Hepatocyte (in vitro differentiated cells): ENCODE data around the gene RMC1. TPM values are rescaled to one million over a fixed set of nuclear protein-coding genes. Genes with fewer than 3 reads are reported as not detected.

ENCODE experiments used
- DNase-seq: peaks from one replicate; pipeline ENCODE4 v3.0.0-alpha.2; 2016; ENCODE audit warnings: low spot score
- H2AFZ ChIP-seq: fragments of 200-600 bp; sonication (generic); 2 replicates; pipeline ENCODE4 v1.6.0; 2016; ENCODE audit warnings: antibody characterized with exemption, mild to moderate bottlenecking
- H3K27ac ChIP-seq: fragments of 200-600 bp; sonication (generic); 2 replicates; pipeline ENCODE4 v1.5.1; 2016; ENCODE audit warnings: mild to moderate bottlenecking
- H3K27me3 ChIP-seq: fragments of 200-600 bp; sonication (generic); 2 replicates; pipeline ENCODE4 v1.6.1; 2016
- H3K36me3 ChIP-seq: fragments of 200-600 bp; sonication (generic); replicated peaks from 2 replicates; pipeline ENCODE4 v1.5.1; 2016; ENCODE audit warnings: low read depth; ENCODE audit not compliant: insufficient read depth
- H3K4me1 ChIP-seq: fragments of 200-600 bp; sonication (generic); 2 replicates; pipeline ENCODE4 v1.5.1; 2016; ENCODE audit warnings: mild to moderate bottlenecking, moderate library complexity; ENCODE audit not compliant: insufficient read depth
- H3K4me2 ChIP-seq: fragments of 200-600 bp; sonication (generic); 2 replicates; pipeline ENCODE4 v1.6.0; 2016
- H3K4me3 ChIP-seq: fragments of 200-600 bp; sonication (generic); 2 replicates; pipeline ENCODE4 v1.5.1; 2016; ENCODE audit warnings: mild to moderate bottlenecking
- H3K79me2 ChIP-seq: fragments of 200-600 bp; sonication (generic); 2 replicates; pipeline ENCODE4 v1.6.0; 2017; ENCODE audit warnings: mild to moderate bottlenecking
- H3K9me2 ChIP-seq: fragments of 200-600 bp; sonication (generic); replicated peaks from 2 replicates; pipeline ENCODE4 v1.6.0; 2017; ENCODE audit warnings: mild to moderate bottlenecking; ENCODE audit not compliant: insufficient read depth
- H3K9me3 ChIP-seq: fragments of 200-600 bp; sonication (generic); 2 replicates; pipeline ENCODE4 v1.5.1; 2016; ENCODE audit warnings: low read depth, mild to moderate bottlenecking
- H4K20me1 ChIP-seq: fragments of 200-600 bp; sonication (generic); 2 replicates; pipeline ENCODE4 v1.6.0; 2016; ENCODE audit warnings: mild to moderate bottlenecking; ENCODE audit not compliant: insufficient read depth, poor library complexity, severe bottlenecking
- EZH2 ChIP-seq: fragments of 200-600 bp; sonication (generic); IDR thresholded peaks from 2 replicates; pipeline ENCODE4 v1.6.1; 2016; ENCODE audit warnings: antibody characterized with exemption, mild to moderate bottlenecking, borderline replicate concordance
- EZH2phosphoT487 ChIP-seq: fragments of 200-600 bp; sonication (generic); IDR thresholded peaks from one replicate; pipeline ENCODE4 v1.6.1; 2018; ENCODE audit warnings: antibody characterized with exemption, mild to moderate bottlenecking, low read depth, moderate library complexity; ENCODE audit not compliant: unreplicated experiment, severe bottlenecking
- WGBS: methylation state at CpG from one replicate; pipeline ENCODE4 v1.1.6; 2016; ENCODE audit warnings: low lambda C conversion rate; ENCODE audit errors: missing lambda C conversion rate; 5-methylcytosine and 5-hydroxymethylcytosine counted together
- polyA plus RNA-seq: library from polyadenylated mRNA; unstranded; fragments of >200 nt; fragmentation: Nextera tagmentation; extraction: Ambion mirVana; gene quantifications from 2 replicates; pipeline ENCODE4 v1.2.1, GENCODE V29; 2016
- total RNA-seq: library from RNA; depleted of rRNA; stranded (reverse); fragments of >200 nt; gene quantifications from 2 replicates; pipeline ENCODE4 v1.2.3, GENCODE V29; 2014
- TF ChIP-seq, protein P1 (sequence below): fragments of 200-600 bp; sonication (generic); IDR thresholded peaks from 2 replicates; pipeline ENCODE4 v1.5.1; 2016; ENCODE audit warnings: antibody characterized with exemption, mild to moderate bottlenecking; ENCODE audit not compliant: poor library complexity

The RMC1 gene
- total and polyA plus RNA-seq, 2 experiments from 2014 or later = 26.6 to 37.1 TPM

DNA sequence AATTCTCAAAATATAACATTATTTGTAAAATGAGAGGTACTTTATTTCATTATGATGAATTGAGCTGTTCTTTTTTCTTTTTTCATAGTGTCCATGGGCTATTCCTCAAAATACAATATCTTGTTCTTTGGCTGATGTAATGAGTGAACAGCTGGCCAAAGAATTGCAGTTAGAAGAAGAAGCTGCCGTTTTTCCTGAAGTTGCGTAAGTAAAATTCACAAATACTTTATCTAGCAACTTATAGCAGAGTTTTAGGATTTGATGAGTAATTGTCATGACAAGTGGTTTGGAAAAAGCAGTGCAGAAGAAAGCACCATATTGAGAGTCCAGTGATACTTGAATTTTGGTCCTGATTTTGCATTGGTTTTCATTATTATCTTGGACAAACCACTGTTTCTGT lies 40.4 kb upstream of the RMC1 start:
- 87% methylated on average over 2 of the region's 2 CpGs for WGBS
- no peaks in the 10 kb centered on the region for H3K9me3 ChIP-seq
- H3K4me3 ChIP-seq = no peak overlapping the region
- H4K20me1 ChIP-seq = peaks cover 59% of the 10 kb centered on the region
- no peaks in the 10 kb centered on the region for H3K27me3 ChIP-seq
- no peaks in the 10 kb centered on the region for H3K9me2 ChIP-seq
- no peak for TF ChIP-seq EZH2
- no peak for TF ChIP-seq EZH2phosphoT487
- TF ChIP-seq, protein P1, sequence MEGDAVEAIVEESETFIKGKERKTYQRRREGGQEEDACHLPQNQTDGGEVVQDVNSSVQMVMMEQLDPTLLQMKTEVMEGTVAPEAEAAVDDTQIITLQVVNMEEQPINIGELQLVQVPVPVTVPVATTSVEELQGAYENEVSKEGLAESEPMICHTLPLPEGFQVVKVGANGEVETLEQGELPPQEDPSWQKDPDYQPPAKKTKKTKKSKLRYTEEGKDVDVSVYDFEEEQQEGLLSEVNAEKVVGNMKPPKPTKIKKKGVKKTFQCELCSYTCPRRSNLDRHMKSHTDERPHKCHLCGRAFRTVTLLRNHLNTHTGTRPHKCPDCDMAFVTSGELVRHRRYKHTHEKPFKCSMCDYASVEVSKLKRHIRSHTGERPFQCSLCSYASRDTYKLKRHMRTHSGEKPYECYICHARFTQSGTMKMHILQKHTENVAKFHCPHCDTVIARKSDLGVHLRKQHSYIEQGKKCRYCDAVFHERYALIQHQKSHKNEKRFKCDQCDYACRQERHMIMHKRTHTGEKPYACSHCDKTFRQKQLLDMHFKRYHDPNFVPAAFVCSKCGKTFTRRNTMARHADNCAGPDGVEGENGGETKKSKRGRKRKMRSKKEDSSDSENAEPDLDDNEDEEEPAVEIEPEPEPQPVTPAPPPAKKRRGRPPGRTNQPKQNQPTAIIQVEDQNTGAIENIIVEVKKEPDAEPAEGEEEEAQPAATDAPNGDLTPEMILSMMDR = no peak
- DNase-seq = no peak
- no peak overlapping the region for H3K4me2 ChIP-seq
- peaks cover 77% of the 10 kb centered on the region for H3K79me2 ChIP-seq
- no peak overlapping the region for H3K27ac ChIP-seq
- peaks cover 12% of the 10 kb centered on the region for H3K4me1 ChIP-seq
- peaks cover 9% of the 10 kb centered on the region for H3K36me3 ChIP-seq
- H2AFZ ChIP-seq = no peak overlapping the region

DNA sequence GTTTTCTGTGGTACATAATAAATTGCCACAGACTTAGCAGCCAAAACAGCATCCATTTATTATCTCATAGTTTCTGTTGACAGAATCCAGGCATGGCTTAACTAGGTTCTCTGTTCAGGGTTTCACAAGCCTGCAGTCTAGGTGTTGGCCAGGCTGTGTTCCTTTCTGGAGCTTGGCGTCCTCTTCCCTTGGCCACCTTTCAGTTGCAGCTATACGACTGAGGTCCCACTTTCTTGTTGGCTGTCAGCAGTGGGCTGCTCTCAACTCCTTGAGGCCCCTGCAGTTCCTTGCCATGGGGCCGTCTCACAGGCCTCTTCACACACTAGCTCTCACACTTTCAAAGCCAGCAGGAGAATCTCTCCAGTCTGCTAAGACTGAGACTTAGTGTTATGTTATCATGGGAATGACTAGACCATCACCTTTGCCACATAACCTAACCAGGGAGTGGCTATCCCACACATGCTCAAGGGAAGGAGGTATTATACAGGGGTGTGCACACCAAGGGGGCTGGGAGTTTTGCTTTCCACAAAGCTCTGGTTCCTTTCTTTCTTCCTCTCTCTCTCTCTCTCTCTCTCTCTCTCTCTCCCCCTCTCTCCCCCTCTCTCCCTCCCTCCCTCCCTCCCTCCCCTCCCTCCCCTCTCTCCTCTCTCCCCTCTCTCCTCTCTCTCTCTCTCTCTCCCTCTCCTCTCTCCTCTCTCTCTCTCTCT lies 34.4 kb upstream of the RMC1 start:
- Histone ChIP-seq H2AFZ (no peak overlapping the region), H3K4me3 (no peak overlapping the region), H3K9me3 (no peaks in the 10 kb centered on the region), H3K27ac (no peak overlapping the region), H3K36me3 (peaks cover 6% of the 10 kb centered on the region), H3K4me2 (no peak overlapping the region), H3K27me3 (no peaks in the 10 kb centered on the region), H4K20me1 (peaks cover 10% of the 10 kb centered on the region), H3K9me2 (no peaks in the 10 kb centered on the region), H3K4me1 (no peaks in the 10 kb centered on the region), H3K79me2 (peaks cover 23% of the 10 kb centered on the region)
- TF ChIP-seq, protein P1 = no peak
- no peak for TF ChIP-seq EZH2phosphoT487
- TF ChIP-seq EZH2 = no peak
- DNase-seq = no peak
- 90% methylated on average over 3 of the region's 3 CpGs for WGBS

DNA sequence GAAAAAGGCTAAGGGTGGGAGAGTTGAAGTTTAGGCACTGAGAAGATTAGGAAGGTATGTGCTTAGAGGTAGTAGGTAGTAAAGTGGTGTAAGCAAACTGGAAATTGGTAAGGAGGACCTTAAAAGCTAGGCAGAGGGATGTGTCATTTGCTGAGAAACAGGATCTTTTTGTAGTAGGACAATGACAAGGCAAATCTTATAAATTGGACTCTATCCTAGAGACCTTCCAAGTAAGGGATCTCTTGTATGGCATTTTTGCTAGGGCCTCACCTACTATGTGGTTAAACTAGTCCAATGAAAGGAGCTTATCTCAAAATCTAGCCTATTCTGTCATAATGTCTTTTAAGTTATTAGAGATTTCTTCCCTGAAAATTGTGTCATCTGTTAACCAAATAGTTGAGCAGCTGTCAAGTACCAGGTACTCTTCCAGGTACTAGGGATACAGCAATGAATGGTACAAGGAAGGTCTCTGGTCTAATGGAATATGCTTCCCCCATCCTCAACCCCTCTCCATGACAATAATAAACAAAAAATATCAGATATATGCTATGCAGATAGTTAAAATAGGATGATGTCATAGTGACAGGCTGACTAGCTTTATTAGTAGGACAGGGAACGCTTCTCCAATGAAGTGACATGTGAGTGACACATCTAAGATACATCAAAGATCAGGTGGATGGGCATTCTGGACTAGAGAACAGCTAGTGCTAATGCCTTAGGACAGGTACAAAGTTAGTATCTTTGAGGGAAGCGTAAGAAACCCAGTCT lies 32.5 kb upstream of the RMC1 start:
- H3K36me3 ChIP-seq = no peaks in the 10 kb centered on the region
- H3K79me2 ChIP-seq = peaks cover 12% of the 10 kb centered on the region
- no peak for DNase-seq
- no peak overlapping the region for H3K27ac ChIP-seq
- H3K9me2 ChIP-seq = no peaks in the 10 kb centered on the region
- H3K9me3 ChIP-seq = no peaks in the 10 kb centered on the region
- no peak overlapping the region for H3K4me3 ChIP-seq
- H4K20me1 ChIP-seq = peaks cover 7% of the 10 kb centered on the region
- H3K4me1 ChIP-seq = no peaks in the 10 kb centered on the region
- H3K27me3 ChIP-seq = no peaks in the 10 kb centered on the region
- TF ChIP-seq EZH2phosphoT487 = no peak
- TF ChIP-seq, protein P1 = no peak
- no peak for TF ChIP-seq EZH2
- no peak overlapping the region for H3K4me2 ChIP-seq
- WGBS = 98% methylated on average over 2 of the region's 2 CpGs
- H2AFZ ChIP-seq = no peak overlapping the region
